Measurements from ENCODE around the gene CR1L. TPM values are rescaled to one million over a fixed set of nuclear protein-coding genes. Genes with fewer than 3 reads are reported as not detected.

Gene CR1L
- total RNA-seq, 1 donor from 2014 or later: not detected

GRCh38 chr1:207740207-207740606 lies 95.3 kb downstream of the CR1L start:
- no peak for DNase-seq (ENCODE audit: low spot score)
- TF ChIP-seq EZH2phosphoT487 (IDR thresholded peaks at IDR 0.05) (no peak), CTCF (IDR thresholded peaks at IDR 0.05) (no peak), EZH2 (IDR thresholded peaks at IDR 0.05) (no peak)
- H3K27ac Mint-ChIP-seq: no peak overlapping the region
- H3K4me1 ChIP-seq: no peaks in the 10 kb centered on the region
- H3K9me3 ChIP-seq (ENCODE audit: low read depth): no peaks in the 10 kb centered on the region
- no peak overlapping the region for H3K4me3 ChIP-seq
- no peaks in the 10 kb centered on the region for H3K27me3 Mint-ChIP-seq (ENCODE audit: insufficient read depth, low read depth)
- peaks cover 4% of the 10 kb centered on the region for H3K4me1 Mint-ChIP-seq
- peaks cover 4% of the 10 kb centered on the region for H3K9me3 Mint-ChIP-seq
- H3F3A ChIP-seq (ENCODE audit: low read depth): no peaks in the 10 kb centered on the region
- H4K20me1 ChIP-seq (ENCODE audit: low read depth): no peaks in the 10 kb centered on the region
- H3K79me2 ChIP-seq (ENCODE audit: low read depth): no peaks in the 10 kb centered on the region
- no peak overlapping the region for H3K9ac ChIP-seq
- peaks cover 2% of the 10 kb centered on the region for H3K36me3 Mint-ChIP-seq
- H3K4me2 ChIP-seq: no peak overlapping the region
- no peak overlapping the region for H2AFZ ChIP-seq (replicated peaks)
- no peaks in the 10 kb centered on the region for H3K27me3 ChIP-seq
- H3K36me3 ChIP-seq: no peaks in the 10 kb centered on the region
- no peak overlapping the region for H3K4me3 Mint-ChIP-seq
- H3K27ac ChIP-seq: no peak overlapping the region

GRCh38 chr1:207742850-207743555 lies 98.1 kb downstream of the CR1L start:
- H3K9me3 ChIP-seq (ENCODE audit: low read depth): no peaks in the 10 kb centered on the region
- no peak for DNase-seq (ENCODE audit: low spot score)

GRCh38 chr1:207744000-207744534 lies 99.1 kb downstream of the CR1L start:
- Histone ChIP-seq H4K20me1 (ENCODE audit: low read depth) (no peaks in the 10 kb centered on the region), H3K79me2 (ENCODE audit: low read depth) (no peaks in the 10 kb centered on the region), H3K9ac (no peak overlapping the region), H3K27ac (no peak overlapping the region), H2AFZ (replicated peaks) (no peak overlapping the region), H3K4me3 (no peak overlapping the region), H3K9me3 (ENCODE audit: low read depth) (no peaks in the 10 kb centered on the region), H3K36me3 (no peaks in the 10 kb centered on the region), H3K4me2 (no peak overlapping the region), H3K4me1 (no peaks in the 10 kb centered on the region), H3F3A (ENCODE audit: low read depth) (no peaks in the 10 kb centered on the region), H3K27me3 (no peaks in the 10 kb centered on the region)
- Mint-ChIP-seq H3K36me3 (peaks cover 2% of the 10 kb centered on the region), H3K27ac (no peak overlapping the region), H3K4me3 (no peak overlapping the region), H3K9me3 (peaks cover 4% of the 10 kb centered on the region), H3K27me3 (ENCODE audit: insufficient read depth, low read depth) (no peaks in the 10 kb centered on the region), H3K4me1 (peaks cover 9% of the 10 kb centered on the region)
- no peak for TF ChIP-seq CTCF (IDR thresholded peaks at IDR 0.05)
- TF ChIP-seq EZH2 (IDR thresholded peaks at IDR 0.05): no peak
- TF ChIP-seq EZH2phosphoT487 (IDR thresholded peaks at IDR 0.05): no peak
- DNase-seq (ENCODE audit: low spot score): no peak

More at GRCh38 chr1:207742850-207743555, 98.1 kb downstream of the CR1L start:
- no peak overlapping the region for H3K4me2 ChIP-seq
- no peaks in the 10 kb centered on the region for H3K4me1 ChIP-seq
- H3K27ac Mint-ChIP-seq: no peak overlapping the region
- peaks cover 2% of the 10 kb centered on the region for H3K36me3 Mint-ChIP-seq
- H3K27me3 ChIP-seq: no peaks in the 10 kb centered on the region
- no peak overlapping the region for H3K9ac ChIP-seq
- H3K4me1 Mint-ChIP-seq: peaks cover 4% of the 10 kb centered on the region
- no peak overlapping the region for H3K4me3 Mint-ChIP-seq
- H3K79me2 ChIP-seq (ENCODE audit: low read depth): no peaks in the 10 kb centered on the region
- H3K27ac ChIP-seq: no peak overlapping the region
- TF ChIP-seq EZH2 (IDR thresholded peaks at IDR 0.05): no peak
- H3K27me3 Mint-ChIP-seq (ENCODE audit: insufficient read depth, low read depth): no peaks in the 10 kb centered on the region
- peaks cover 4% of the 10 kb centered on the region for H3K9me3 Mint-ChIP-seq
- H2AFZ ChIP-seq (replicated peaks): no peak overlapping the region
- no peaks in the 10 kb centered on the region for H4K20me1 ChIP-seq (ENCODE audit: low read depth)
- no peak overlapping the region for H3K4me3 ChIP-seq
- H3K36me3 ChIP-seq: no peaks in the 10 kb centered on the region
- H3F3A ChIP-seq (ENCODE audit: low read depth): no peaks in the 10 kb centered on the region

- Mint-ChIP-seq H3K27me3 (ENCODE audit: insufficient read depth, low read depth) (no peaks in the 10 kb centered on the region), H3K4me3 (no peak overlapping the region), H3K36me3 (peaks cover 2% of the 10 kb centered on the region), H3K4me1 (peaks cover 16% of the 10 kb centered on the region), H3K9me3 (peaks cover 4% of the 10 kb centered on the region), H3K27ac (no peak overlapping the region)
- Histone ChIP-seq H3K79me2 (ENCODE audit: low read depth) (no peaks in the 10 kb centered on the region), H3F3A (ENCODE audit: low read depth) (no peaks in the 10 kb centered on the region), H3K4me1 (no peaks in the 10 kb centered on the region), H3K9me3 (ENCODE audit: low read depth) (no peaks in the 10 kb centered on the region), H2AFZ (replicated peaks) (no peak overlapping the region), H3K27ac (no peak overlapping the region), H3K4me3 (no peak overlapping the region), H3K9ac (no peak overlapping the region), H3K4me2 (no peak overlapping the region), H3K27me3 (no peaks in the 10 kb centered on the region), H3K36me3 (no peaks in the 10 kb centered on the region), H4K20me1 (ENCODE audit: low read depth) (no peaks in the 10 kb centered on the region)
- DNase-seq (ENCODE audit: low spot score): no peak
- TF ChIP-seq EZH2phosphoT487 (IDR thresholded peaks at IDR 0.05) (no peak), CTCF (IDR thresholded peaks at IDR 0.05) (no peak), EZH2 (IDR thresholded peaks at IDR 0.05) (no peak)
These were observed 100.4 kb downstream of the CR1L start for GRCh38 chr1:207745285-207745684.
